ENCODE results near the gene PDE6D.
"Not testable (repeated sequence)": the region's sequence is repeated elsewhere in the genome, so short reads cannot be mapped to it uniquely, and the experiment has no call there.

The PDE6D gene

DNA sequence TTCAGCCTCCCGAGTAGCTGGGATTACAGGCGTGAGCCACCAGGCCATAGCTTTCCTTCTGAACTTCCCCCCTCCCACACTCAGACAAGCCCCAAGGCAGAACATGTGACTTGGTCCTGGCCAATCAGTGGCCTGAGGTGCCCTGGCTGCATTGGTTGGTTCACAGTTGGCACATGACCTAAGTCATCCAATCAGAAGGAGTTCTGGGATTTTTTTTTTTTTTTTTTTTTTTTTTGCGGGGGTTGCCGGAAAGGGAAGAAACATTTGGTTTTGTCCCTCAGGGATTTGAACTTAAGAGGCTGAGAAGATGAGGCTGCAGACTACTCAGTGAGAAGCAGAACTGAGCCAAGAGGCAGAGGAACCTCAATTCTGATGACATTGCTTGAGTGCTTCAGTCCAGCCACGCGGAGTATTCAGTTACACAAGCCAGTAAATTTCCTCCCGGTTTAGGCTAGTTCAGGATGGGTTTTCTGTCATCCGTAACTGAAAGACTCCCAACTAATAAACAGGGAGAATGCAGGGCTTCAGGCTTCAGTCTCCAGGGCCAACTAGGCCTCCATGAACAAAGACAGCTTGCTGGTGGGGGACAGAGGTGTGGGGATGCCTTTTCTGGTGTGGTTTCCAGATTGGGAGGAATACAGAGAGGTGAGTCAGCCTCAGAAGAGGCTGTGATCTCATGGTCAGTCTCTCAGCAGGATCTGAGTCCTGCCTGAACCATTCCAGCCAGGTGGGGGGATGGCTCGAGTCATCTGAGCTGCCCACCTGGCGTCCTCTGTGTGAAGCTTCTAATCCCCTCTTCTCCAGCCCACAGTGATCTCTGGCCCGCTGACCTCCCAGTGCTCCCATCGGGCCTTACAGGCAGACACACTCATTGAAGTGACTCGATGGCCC lies 63.6 kb downstream of the PDE6D start:
- FAIRE-seq: no peak

DNA sequence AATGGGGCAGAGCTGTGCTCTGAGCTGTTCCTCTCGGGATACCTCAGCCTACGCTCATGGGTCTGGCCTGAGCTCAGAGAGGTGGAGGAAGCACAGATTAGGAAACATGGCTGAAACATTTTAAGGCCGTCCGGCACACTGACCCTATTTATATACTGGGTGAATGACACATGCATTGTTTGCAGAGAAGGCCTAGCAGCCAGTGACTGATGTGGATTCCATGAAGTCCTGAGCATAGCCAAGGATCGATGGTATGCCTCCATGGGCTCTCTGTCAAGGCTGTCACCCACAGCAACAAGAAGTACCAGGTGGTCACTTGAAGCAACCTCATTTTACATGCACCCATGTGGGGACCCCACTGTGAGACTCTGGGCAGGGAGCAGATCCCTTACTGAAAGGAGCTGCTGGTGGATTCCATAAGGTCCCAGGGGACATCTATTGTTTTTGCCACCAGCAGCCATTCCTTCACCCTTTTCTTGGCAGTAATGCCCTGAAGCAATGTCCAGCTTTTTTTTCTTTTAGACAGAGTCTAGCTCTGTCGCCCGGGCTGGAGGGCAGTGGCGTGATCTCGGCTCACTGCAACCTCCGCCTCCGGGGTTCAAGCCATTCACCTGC lies 64.3 kb downstream of the PDE6D start:
- no peak for FAIRE-seq

DNA sequence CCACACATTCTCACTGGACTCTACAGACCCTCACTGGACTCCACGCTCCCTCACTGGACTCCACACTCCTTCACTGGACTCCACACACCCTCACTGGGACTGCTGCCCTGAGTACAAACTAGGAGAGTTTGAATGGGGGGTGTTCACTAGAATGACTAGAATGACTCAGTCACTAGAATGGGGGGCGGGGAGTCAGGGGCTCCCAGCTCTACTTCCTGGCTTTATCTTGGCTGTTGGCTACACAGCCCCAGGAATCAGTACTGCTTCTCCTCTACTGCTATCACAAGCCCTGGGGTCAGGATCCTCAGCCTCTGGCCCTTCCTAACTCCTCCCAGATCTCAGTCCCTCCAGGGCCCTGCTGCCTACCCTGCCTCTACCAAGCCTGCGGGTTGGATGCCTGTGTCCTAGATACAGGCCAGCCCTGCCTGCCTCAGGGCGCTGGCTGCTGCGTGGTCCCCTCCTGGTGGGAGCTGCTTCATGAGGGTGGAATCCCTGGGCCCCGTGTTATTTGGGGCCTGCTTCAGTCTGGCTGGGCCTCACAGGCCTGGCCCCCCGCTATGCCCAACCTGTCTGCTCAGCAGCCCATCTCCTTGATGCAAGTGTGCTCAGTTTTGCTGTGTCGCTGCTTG lies 65.0 kb downstream of the PDE6D start:
- FAIRE-seq: no peak

DNA sequence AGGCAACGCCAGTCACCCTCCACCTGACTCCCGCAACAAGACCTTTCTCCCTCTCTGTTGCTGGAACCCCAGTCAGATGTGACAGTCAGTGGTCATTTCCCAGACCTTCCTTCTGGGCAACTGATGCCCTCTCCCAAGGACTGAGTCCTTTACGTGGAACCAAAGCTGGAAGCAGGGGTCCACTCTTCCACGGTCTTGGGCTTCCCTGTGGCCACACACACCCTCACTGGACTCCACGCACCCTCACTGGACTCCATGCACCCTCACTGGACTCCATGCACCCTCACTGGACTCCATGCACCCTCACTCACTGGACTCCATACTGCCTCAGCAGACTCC lies 65.6 kb downstream of the PDE6D start:
- FAIRE-seq: no peak

DNA sequence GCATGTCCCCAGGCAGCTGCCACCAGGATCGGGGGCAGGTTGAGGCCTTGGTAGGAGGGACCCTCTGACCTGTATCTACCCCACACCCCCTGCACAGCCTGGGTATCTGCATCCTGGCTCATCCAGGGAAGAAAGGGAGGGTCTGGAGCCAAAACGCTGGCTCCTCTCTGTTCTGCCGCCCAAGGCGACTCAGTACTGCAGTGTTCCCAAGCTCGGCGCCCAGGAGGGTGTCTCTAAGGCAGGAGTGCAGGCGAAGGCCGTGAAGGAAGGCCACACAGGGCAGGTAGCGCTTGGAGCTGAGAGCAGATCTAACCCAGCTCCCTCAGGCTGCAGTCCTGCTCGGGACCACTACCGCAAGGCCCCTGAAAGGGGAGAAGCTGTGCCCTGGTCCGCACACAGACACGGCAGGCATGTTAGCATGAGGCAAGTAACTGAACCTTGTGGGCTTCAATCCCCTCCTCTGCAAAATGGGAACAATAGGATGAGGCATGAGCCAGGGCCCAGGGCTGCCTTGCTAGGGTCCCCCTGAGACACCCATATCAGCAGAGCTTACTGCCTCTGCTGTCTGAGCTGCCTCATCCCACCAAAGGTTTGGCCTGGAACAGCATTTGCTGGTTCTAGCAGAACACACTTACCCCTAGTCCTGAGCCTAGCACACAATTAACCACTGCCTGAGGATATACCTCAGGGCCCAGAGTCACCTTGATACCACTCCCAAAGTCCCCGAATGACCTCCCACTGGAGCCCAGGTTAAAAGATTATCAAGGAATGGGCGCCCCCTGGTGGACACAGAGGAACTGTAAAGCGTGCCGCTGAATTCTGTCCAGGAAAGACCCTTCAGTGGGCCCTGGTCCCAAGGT lies 66.2 kb downstream of the PDE6D start:
- no peak for FAIRE-seq

DNA sequence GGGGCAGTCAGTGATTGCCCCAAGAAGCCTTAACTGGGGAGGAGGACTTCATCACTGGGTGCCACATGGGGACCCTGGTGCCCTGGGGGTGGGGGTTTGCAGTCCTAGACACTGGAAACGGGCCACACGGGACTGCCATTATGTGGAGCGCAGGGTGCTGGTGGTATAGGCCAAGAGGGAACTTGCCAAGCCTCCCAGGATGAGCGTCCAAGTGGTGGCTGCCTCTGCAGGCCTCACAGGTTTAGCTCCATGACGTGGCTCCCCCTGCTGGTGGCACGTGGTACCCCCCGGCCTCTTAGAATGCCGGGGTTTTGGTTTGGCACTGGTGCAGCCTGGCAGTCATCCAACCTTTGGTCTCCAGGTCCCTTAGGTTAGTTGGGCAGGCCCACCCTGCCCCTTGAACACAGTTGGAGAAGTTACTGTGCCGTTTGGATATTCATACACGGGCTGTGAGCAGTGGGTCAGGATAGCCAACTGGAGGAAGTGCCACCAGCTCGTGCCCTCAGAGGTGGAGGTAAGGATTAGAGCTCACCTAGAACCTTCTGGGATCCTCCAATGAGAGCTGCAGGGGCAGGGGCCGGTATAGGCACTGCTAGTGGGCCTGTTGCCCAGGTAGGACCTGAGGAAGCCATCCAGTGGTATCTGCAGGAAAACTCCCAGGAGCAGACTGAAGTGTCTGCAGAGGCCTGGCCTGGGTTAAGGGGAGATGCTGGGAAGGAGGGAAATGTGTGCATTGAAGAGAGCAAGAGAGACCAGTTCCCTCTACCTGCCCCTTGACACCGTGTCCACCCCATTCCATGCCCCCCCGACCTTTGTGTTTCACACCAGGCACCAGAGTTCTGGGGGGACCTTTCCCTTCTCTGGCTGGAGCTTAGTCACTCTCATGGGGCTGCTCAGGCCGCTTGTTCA lies 67.1 kb downstream of the PDE6D start:
- no peak for FAIRE-seq

DNA sequence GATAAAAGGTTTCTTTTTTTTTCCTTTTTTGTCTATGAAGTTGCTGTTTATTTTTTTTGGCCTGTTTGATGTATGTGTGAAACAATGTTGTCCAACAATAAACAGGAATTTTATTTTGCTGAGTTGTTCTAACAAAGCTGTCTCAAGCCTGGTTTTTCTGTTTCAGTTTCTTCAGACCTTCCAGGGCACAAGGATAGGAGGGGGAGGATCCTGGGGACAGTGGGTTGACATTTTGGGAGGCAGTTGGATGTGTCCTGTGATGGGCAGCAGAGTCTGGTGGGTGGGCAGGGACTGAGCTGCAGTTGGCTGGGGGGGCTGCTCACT lies 67.7 kb downstream of the PDE6D start:
- FAIRE-seq: not testable (repeated sequence)

DNA sequence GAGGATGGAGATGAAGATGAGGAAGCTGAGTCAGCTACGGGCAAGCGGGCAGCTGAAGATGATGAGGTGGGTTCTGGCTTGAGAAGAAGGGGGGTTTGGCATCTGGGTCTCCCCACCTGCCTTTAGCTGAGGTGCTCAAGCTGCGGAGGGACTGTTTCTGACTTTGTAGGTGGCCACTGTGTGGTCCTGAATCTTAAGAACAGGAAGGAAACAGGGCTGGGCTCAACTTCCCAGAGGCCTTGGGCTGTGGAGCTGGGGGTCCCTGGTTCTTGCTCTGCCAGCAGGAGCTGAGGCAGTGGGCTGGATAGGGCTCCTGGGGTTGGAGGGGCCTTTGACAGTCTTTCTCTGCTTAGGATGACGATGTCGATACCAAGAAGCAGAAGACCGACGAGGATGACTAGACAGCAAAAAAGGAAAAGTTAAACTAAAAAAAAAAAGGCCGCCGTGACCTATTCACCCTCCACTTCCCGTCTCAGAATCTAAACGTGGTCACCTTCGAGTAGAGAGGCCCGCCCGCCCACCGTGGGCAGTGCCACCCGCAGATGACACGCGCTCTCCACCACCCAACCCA lies 68.5 kb downstream of the PDE6D start:
- FAIRE-seq: not testable (repeated sequence)

DNA sequence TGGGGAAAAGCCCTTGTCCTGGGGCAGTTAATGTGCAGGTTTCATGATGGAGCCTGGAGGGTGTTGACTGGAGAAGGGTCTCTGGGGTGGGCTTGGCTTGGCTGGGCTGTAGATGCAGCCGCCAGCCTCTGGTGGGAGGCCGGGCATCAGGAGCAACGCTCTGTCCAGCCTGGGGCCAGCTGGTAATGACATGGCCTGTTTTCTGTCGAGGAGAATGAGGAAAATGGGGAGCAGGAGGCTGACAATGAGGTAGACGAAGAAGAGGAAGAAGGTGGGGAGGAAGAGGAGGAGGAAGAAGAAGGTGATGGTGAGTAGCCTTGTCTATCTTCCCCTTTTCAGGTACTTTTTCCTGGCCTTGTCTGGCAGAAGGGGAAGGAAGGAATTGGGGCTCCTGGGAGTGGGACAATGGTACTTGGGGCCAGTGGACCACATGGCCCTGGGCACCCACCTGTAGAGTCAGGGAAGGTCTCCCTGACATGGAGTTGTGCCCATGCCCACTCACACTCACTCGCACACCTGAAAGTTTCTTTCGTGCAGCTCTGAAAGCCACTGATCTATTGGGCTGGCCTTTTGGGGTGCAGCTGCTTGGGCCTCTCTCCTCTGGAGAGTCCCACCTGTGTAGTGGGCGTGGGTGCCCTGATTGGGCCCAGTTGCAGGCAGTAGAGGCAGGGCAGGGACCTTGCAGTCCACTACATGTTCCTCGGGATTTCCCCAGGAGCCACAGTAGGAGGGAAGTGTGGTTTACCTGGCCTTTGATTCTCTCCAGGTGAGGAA lies 69.2 kb downstream of the PDE6D start:
- FAIRE-seq: no peak

DNA sequence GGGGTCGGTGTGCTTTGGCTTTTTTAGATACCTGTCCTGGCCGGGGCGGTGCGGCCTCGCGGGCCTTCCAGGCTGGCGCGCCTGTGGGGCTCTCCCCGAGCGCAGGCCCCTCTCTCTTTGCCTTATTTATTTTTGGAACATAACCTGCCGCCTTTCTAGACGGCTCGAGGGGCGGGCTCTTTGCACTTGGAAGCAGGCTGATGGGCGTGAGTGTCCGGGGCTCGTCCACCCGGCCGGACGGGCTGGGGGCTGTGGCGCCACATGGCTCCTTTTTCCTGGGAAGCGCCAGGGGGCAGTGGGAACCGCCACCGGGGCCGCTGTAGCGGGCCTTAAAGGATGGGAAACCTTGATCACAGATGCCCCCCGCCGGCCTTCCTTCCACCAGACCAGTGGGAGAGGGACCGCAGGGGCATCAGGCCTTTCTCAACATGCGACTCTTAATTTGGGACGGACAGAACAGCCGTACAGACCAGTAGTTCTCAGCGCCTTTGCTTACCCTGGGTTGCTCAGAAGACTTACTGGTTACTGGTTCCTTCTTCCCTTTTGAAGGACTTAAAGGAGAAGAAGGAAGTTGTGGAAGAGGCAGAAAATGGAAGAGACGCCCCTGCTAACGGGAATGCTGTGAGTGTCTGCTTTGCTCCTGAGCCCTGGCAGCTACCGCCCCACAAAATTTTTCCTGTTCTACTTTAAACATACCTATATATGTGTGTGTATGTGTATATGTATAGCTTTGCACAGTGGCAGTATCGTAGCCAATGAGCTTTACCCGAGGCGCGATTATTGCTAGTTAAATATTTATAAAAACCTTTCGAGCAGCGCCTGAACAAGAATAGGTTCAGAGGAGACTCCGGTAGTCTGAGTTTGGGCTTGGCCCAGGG lies 70.0 kb downstream of the PDE6D start:
- FAIRE-seq: no peak

DNA sequence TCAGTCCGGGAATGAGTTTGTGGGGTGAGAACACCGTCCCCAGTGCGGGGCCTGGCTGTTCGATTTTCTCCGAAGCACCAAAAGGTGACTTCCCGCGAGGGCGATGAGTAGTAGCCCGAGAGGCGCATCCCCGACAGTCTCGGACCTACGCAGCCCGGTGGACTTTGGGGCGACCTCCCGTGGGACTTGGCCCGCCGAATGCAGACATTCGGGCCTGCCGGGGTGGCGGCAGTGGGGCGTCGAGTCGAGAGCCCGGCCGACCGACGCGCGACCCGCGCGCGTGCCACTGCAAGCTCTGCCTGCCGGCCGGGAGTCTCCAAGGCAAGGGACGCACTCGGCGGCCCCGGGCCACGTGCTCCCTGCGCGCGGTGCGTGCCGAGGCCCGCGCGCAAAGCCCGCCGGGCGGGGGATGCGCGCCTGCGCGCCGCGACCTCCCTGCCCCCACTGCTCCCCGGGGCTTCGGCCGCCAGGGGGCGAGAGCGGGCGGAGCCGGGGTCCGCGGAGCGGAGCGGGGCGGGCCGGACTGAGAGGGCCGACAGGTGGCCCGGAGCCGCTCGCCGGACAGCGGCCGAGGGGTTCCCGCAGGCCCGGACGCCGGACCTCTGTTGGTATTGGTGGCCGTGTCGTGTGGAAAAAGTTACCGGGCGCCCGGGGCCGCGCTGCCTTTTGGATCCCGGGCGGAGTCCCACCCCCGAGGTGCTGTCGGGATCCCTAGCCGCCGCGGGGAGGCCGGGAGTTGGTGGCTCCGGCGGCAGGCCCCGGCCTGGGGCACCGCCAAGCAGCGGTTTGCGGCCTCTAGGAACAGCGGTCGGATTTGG lies 70.9 kb downstream of the PDE6D start:
- FAIRE-seq: no peak

DNA sequence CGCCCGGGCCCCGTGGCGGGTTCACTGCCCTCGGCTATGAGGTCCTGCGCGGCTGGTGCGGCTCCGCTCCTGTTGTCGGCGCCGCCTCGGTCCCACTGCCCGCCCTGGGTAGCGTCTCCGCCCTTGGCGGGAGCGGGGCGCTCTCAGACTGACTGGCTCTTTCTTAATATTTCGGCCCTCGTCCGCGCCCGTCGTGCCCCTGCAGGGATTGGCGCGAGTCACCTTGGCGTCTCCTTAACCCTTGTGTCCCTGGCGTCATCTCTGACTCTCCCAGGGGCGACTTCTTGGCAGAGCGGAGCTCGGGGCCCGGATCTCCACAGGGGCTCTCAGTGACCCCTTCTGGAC lies 71.5 kb downstream of the PDE6D start:
- FAIRE-seq: no peak

DNA sequence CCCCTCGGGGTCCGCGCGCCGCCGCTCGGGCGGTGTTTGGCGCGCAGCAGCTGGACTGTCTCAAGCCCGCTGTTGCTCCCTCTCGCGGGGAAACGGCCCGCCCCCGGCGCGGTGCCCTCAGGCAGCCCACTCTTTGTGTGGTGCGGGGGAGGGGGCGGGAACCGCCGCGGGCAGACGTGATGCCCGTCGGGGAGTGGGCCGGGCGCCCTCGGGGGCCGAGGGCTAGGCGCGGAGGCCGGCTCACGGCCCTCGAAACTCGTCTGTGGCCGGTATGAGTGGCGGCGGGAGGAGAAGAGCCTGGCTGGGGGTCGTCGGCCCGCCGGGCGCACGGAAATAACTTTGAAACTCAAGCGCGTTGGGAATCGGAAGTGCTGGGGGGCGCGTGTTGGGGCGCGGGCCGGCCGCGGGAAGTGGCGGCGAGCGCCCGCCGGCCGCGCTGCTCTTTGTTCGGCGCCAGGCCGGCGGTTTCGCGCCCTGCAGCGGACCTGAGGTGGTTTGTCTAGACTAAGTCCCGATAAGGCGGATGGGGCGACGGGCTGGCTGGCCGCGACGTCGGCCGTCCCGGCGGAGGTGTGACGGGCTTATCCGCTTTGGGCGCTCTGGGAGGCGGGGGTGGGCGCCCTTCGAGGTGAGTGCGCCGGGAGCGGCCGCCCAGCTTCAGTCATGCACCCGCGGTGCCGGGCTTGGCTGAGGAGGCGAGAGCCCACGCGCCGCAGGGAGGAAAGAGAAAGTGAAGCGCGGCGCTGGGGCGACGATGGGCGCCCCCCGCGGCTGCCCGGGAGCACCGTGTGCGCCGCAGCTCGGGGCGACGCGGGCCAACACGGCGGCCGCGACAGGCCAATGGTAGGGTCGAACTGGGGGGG lies 72.1 kb downstream of the PDE6D start:
- no peak for FAIRE-seq

DNA sequence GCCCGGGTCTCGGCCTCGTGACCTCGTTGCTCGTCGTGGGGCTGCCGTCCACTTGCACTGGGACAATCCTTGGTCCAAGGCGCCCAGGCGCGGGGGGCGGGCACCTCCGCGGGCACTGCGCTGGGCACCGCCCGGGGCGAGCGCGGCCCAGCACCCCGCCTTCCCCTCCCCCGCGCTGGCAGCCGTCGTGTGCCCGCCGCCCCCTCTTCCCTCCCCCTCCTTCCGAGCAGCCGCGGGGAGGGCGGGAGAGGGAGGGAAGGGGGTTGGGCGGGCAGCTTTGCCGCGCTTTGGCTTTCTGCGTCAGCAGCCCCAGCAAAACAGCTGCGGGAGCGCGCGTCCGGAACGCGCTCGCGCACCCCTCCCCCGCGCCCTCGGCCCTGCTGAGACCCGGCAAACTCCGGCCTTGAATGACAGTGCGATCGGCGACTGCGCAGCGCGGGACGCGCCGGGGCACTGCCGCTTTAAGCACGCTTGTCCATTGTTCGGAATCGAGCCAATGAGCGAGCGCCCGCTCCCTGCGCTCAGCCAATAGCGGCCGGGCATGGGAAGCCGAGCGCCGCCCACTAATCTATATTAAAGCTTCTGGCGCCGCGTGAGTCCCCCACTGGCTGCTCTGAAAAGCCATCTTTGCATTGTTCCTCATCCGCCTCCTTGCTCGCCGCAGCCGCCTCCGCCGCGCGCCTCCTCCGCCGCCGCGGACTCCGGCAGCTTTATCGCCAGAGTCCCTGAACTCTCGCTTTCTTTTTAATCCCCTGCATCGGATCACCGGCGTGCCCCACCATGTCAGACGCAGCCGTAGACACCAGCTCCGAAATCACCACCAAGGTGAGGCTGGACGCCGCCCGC lies 72.9 kb downstream of the PDE6D start, which contains the start of gene PTMA:
Gene PTMA (plus strand): TSS at position 599 of the 846 bp plus-strand sequence. CDS start 182 bp downstream, at position 781.
- FAIRE-seq: no peak

DNA sequence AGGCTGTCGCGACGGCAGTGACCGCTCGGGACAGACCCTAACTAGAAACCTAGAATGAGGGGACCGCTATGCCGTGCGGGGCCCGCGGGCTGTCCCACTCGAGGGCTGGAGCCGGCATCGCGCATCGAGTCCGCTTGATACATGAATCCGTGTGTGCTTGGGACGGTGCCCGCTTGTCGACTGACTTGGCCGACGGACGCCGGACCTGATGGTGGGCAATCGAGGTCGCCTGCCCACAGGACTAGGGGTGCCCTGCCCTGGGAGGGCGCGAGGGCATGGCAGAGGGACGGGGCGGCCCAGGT lies 73.5 kb downstream of the PDE6D start:
- no peak for FAIRE-seq

DNA sequence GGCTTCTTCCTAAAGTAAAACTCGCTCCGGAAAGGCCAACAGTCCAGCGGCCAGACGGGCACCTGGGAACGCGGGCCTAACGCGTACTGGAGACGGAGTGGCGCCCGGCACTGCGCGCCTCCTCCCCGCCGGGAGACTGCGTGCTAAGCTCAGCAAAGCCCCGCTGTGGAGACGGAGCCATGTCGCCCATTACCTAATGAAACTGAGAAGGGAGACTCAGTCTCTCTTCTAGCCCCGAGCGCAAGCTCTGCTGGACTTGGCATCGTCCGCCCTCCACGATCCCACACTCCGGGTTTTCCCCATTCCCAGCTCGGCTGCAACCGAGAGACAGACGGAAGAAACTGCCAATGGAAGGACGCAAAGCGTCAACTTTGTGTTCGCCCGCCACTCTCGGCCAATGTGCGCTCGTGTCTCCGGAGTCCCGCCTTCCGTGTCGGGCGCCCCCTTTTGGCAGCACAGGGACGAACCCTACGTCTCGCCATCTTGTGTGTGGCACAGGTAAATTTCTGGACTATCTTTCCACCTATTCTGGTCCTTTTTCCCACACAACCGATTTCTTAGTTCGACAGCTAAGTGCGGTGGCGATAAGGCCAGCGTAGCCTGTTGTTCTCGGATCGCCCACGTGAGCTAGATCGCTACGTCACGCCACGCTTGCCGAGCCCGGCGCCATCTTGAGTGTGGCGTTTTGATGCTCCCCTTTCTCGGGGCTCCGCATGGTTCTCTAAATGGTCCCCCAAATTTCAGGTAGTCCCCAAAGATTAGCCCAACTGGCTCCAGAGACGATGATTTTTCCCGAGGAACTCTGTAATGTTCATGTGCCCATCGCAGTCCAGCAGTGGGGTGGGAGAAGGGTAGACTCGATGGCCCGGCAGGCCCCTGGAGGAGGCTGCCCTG lies 74.1 kb downstream of the PDE6D start:
- no peak for FAIRE-seq

Data from A204.1 (cell line).